ENCODE measurements around the gene TNNT1.

TNNT1 gene

GRCh38 chr19:55114566-55115145 is 34.4 kb downstream of the TNNT1 start:
- Histone ChIP-seq H3F3A (ENCODE audit: low read depth) (no peaks in the 10 kb centered on the region), H2AFZ (ENCODE audit: low read length) (no peak overlapping the region), H3K9me3 (ENCODE audit: insufficient read depth, low read depth, low read length) (no peaks in the 10 kb centered on the region), H3K9me2 (replicated peaks; ENCODE audit: low read depth, low read length) (no peaks in the 10 kb centered on the region), H3K4me3 (ENCODE audit: low read length, poor library complexity, severe bottlenecking) (peak overlapping the region; percentile 83), H3K27me3 (ENCODE audit: insufficient read depth, low read length, poor library complexity, severe bottlenecking) (no peaks in the 10 kb centered on the region), H3K79me2 (ENCODE audit: insufficient read depth, low read length) (peaks cover 55% of the 10 kb centered on the region), H3K9ac (ENCODE audit: low read depth, low read length, poor library complexity, severe bottlenecking) (peak overlapping the region; percentile 76), H3K4me2 (ENCODE audit: low read depth, low read length, poor library complexity, severe bottlenecking) (peak overlapping the region; percentile 82), H3K4me1 (ENCODE audit: insufficient read depth, low read length, poor library complexity, severe bottlenecking) (peaks cover 34% of the 10 kb centered on the region), H3K36me3 (ENCODE audit: insufficient read depth, low read length) (peaks cover 8% of the 10 kb centered on the region; the same call in 1 of the 2 replicates), H4K20me1 (ENCODE audit: insufficient read depth, low read length, poor library complexity, severe bottlenecking) (peaks cover 50% of the 10 kb centered on the region)
- TF ChIP-seq EZH2phosphoT487 (IDR thresholded peaks at IDR 0.05; ENCODE audit: borderline replicate concordance) (no peak), CTCF (conservative IDR thresholded peaks at IDR 0.05; ENCODE audit: low read length) (no peak)

- Histone ChIP-seq H3K9ac (ENCODE audit: low read depth, low read length, poor library complexity, severe bottlenecking) (no peak overlapping the region), H3K36me3 (ENCODE audit: insufficient read depth, low read length) (peaks cover 12% of the 10 kb centered on the region; the same call in 1 of the 2 replicates), H3K27me3 (ENCODE audit: insufficient read depth, low read length, poor library complexity, severe bottlenecking) (no peaks in the 10 kb centered on the region), H3K4me2 (ENCODE audit: low read depth, low read length, poor library complexity, severe bottlenecking) (peak overlapping the region; percentile 82), H3K4me3 (ENCODE audit: low read length, poor library complexity, severe bottlenecking) (no peak overlapping the region), H3F3A (ENCODE audit: low read depth) (no peaks in the 10 kb centered on the region), H3K9me3 (ENCODE audit: insufficient read depth, low read depth, low read length) (no peaks in the 10 kb centered on the region), H2AFZ (ENCODE audit: low read length) (no peak overlapping the region), H3K79me2 (ENCODE audit: insufficient read depth, low read length) (peaks cover 55% of the 10 kb centered on the region), H4K20me1 (ENCODE audit: insufficient read depth, low read length, poor library complexity, severe bottlenecking) (peaks cover 50% of the 10 kb centered on the region), H3K4me1 (ENCODE audit: insufficient read depth, low read length, poor library complexity, severe bottlenecking) (peaks cover 33% of the 10 kb centered on the region), H3K9me2 (replicated peaks; ENCODE audit: low read depth, low read length) (no peaks in the 10 kb centered on the region)
- TF ChIP-seq CTCF (conservative IDR thresholded peaks at IDR 0.05; ENCODE audit: low read length) (no peak), EZH2phosphoT487 (IDR thresholded peaks at IDR 0.05; ENCODE audit: borderline replicate concordance) (no peak)
These were observed 35.4 kb downstream of the TNNT1 start for GRCh38 chr19:55113570-55114039.

DNA sequence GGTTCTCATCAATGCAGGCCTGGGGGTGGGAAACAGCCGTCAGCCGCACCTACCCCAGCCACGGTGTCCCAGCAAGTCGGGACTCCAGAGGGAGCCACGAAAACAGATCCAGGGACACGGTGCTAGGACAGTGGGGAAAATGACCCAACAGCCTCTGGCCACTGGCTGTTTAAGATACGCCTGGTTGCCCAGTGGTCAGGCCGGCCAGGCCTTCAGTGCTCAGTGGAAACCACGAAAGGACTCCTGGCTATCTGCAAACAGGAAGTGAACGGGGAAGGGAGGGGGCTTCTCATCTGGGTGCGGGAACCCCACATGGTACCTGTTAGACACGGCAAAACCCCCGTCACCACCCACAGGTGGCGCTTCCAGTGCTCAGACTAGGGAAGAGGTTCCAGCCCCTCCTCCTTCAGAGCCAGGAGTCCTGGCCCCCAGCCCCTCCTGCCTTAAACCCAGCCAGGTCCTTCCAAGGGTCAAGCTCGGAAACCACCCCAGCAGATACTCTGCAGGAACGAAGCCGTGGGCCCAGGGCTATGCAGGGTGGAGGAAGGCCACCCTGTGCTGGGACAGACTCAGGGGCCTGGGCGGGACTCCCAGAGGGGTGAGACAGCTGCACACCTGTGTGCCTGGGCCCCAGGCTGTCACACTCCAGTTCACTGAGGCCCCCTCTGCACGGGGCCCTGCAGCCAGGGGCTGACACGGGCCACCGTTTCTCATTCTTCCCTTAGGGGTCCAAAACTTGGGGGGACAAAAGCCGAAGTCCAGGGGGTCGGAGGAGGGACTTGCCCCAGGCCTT is 36.0 kb downstream of the TNNT1 start:
- H3K9me2 ChIP-seq (replicated peaks; ENCODE audit: low read depth, low read length): no peaks in the 10 kb centered on the region
- H3F3A ChIP-seq (ENCODE audit: low read depth): no peaks in the 10 kb centered on the region
- H3K4me3 ChIP-seq (ENCODE audit: low read length, poor library complexity, severe bottlenecking): no peak overlapping the region
- H3K79me2 ChIP-seq (ENCODE audit: insufficient read depth, low read length): peaks cover 55% of the 10 kb centered on the region
- H3K9ac ChIP-seq (ENCODE audit: low read depth, low read length, poor library complexity, severe bottlenecking): no peak overlapping the region
- peak; percentile 20 for TF ChIP-seq CTCF (conservative IDR thresholded peaks at IDR 0.05; ENCODE audit: low read length)
- no peak for TF ChIP-seq EZH2phosphoT487 (IDR thresholded peaks at IDR 0.05; ENCODE audit: borderline replicate concordance)
- peak overlapping the region; percentile 82 for H3K4me2 ChIP-seq (ENCODE audit: low read depth, low read length, poor library complexity, severe bottlenecking)
- no peaks in the 10 kb centered on the region for H3K27me3 ChIP-seq (ENCODE audit: insufficient read depth, low read length, poor library complexity, severe bottlenecking)
- peaks cover 12% of the 10 kb centered on the region; the same call in 1 of the 2 replicates for H3K36me3 ChIP-seq (ENCODE audit: insufficient read depth, low read length)
- peaks cover 50% of the 10 kb centered on the region for H4K20me1 ChIP-seq (ENCODE audit: insufficient read depth, low read length, poor library complexity, severe bottlenecking)
- no peak overlapping the region for H2AFZ ChIP-seq (ENCODE audit: low read length)
- no peaks in the 10 kb centered on the region for H3K9me3 ChIP-seq (ENCODE audit: insufficient read depth, low read depth, low read length)
- peaks cover 27% of the 10 kb centered on the region for H3K4me1 ChIP-seq (ENCODE audit: insufficient read depth, low read length, poor library complexity, severe bottlenecking)

All from Loucy (cell line).